ENCODE results near the gene CHN1.

The CHN1 gene

GRCh38 chr2:175010848-175011254 lies 5.7 kb upstream of the CHN1 start:
- peak; percentile 79 for DNase-seq

GRCh38 chr2:175009917-175010621 lies 4.9 kb upstream of the CHN1 start:
- DNase-seq: no peak

GRCh38 chr2:175008801-175009495 lies 3.8 kb upstream of the CHN1 start:
- DNase-seq: no peak

- no peak for DNase-seq
These were observed 2.8 kb upstream of the CHN1 start for GRCh38 chr2:175008009-175008408.

- DNase-seq: no peak
These were observed 2.3 kb upstream of the CHN1 start for GRCh38 chr2:175007510-175007909.

- no peak for DNase-seq
These were observed 1.1 kb upstream of the CHN1 start for GRCh38 chr2:175006281-175006680.

- DNase-seq: no peak
These were observed 618 bp upstream of the CHN1 start for GRCh38 chr2:175005733-175006264.

- DNase-seq: no peak
These were observed 526 bp downstream of the CHN1 start for GRCh38 chr2:175004730-175004979.

GRCh38 chr2:175003875-175004729 lies 1.1 kb downstream of the CHN1 start:
- peak; percentile 20 for DNase-seq

- no peak for DNase-seq
These were observed 2.5 kb downstream of the CHN1 start for GRCh38 chr2:175002547-175003274.

- DNase-seq: peak; percentile 44
These were observed 3.6 kb downstream of the CHN1 start for GRCh38 chr2:175001566-175001965.

- DNase-seq: no peak
These were observed 8.1 kb downstream of the CHN1 start for GRCh38 chr2:174997110-174997509.

- no peak for DNase-seq
These were observed 8.6 kb downstream of the CHN1 start for GRCh38 chr2:174996622-174997021.

- DNase-seq: no peak
These were observed 10.8 kb downstream of the CHN1 start for GRCh38 chr2:174994381-174994780.

GRCh38 chr2:174992886-174993285 lies 12.3 kb downstream of the CHN1 start:
- DNase-seq: no peak

GRCh38 chr2:174985614-174986013 lies 19.6 kb downstream of the CHN1 start:
- DNase-seq: no peak

GRCh38 chr2:174984561-174984960 lies 20.6 kb downstream of the CHN1 start:
- no peak for DNase-seq

GRCh38 chr2:174981331-174981730 lies 23.9 kb downstream of the CHN1 start:
- no peak for DNase-seq

GRCh38 chr2:174979996-174980395 lies 25.2 kb downstream of the CHN1 start:
- no peak for DNase-seq

- DNase-seq: no peak
These were observed 27.8 kb downstream of the CHN1 start for GRCh38 chr2:174977364-174977763.

- DNase-seq: no peak
These were observed 31.1 kb downstream of the CHN1 start for GRCh38 chr2:174974131-174974530.

- no peak for DNase-seq
These were observed 32.3 kb downstream of the CHN1 start for GRCh38 chr2:174972924-174973323.

Data from NCI-H1436 (cell line).